Smooth muscle cell of bladder (primary cell): ENCODE measurements around the gene LRRC31. TPM values are rescaled to one million over a fixed set of nuclear protein-coding genes. Genes with fewer than 3 reads are reported as not detected.

ENCODE experiments used
- total RNA-seq: library from RNA; depleted of rRNA; stranded (reverse); fragments of >200 nt; gene quantifications from 2 replicates; pipeline ENCODE4 v1.2.3, GENCODE V29; 2014

The LRRC31 gene
- not detected in 2 replicates for total RNA-seq

GRCh38 chr3:169869484-169870220 is at the start of gene LRRC31:
Gene LRRC31, minus strand, starts transcription at chr3:169869935. Its CDS starts 128 bp downstream, at chr3:169869807.

GRCh38 chr3:169911272-169911671 is 41.5 kb upstream of the LRRC31 start, which contains the start of gene SAMD7:
Gene SAMD7, plus strand, starts transcription at chr3:169911572. Its CDS starts 7,927 bp downstream, at chr3:169919499.

GRCh38 chr3:169812332-169813235 is 57.2 kb downstream of the LRRC31 start, which contains the start of the genes LRRC34 and LRRIQ4:
Gene LRRC34, minus strand, starts transcription at chr3:169812904. Its CDS starts 356 bp downstream, at chr3:169812548.
Gene LRRIQ4, plus strand, starts transcription at chr3:169812870. Its CDS starts 9,052 bp downstream, at chr3:169821922.

Other genes with a start within 250 kb of the LRRC31 start
- gene MECOM, start 206.2 kb downstream of the LRRC31 start, total RNA-seq: 3.0 and 6.7 TPM in 2 replicates
- gene TERC, start 104.9 kb downstream of the LRRC31 start, total RNA-seq: 37.7 and 59.6 TPM in 2 replicates
- gene ACTRT3, start 100.4 kb downstream of the LRRC31 start, total RNA-seq: 3.7 and 4.4 TPM in 2 replicates
- gene MYNN, start 96.5 kb downstream of the LRRC31 start, total RNA-seq: 23.8 and 23.9 TPM in 2 replicates
- gene LRRIQ4, start 57.1 kb downstream of the LRRC31 start, total RNA-seq: not detected in 2 replicates
- 1.1 and 1.4 TPM in 2 replicates for gene LRRC34, start 57.0 kb downstream of the LRRC31 start, total RNA-seq
- gene SAMD7, start 41.6 kb upstream of the LRRC31 start, total RNA-seq: not detected in 2 replicates
- gene SEC62, start 96.9 kb upstream of the LRRC31 start, total RNA-seq: 47.1 and 98.1 TPM in 2 replicates
- gene GPR160, start 168.1 kb upstream of the LRRC31 start, total RNA-seq: 0.14 and 0.28 TPM in 2 replicates